OCI-LY3 (cell line): ENCODE data around the gene AFF2.

Experiments used
- H2AFZ ChIP-seq: fragments of 200-600, 300-600 bp; shearing (Covaris generic); 2 replicates; pipeline ENCODE4 v1.6.0; 2014; ENCODE audit warnings: antibody characterized with exemption, low read depth, low read length
- H3K27ac ChIP-seq: fragments of 200-600, 300-600 bp; sonication (generic); 2 replicates; pipeline ENCODE4 v1.5.1; 2014; ENCODE audit warnings: mild to moderate bottlenecking, low read length, moderate library complexity, mixed read lengths
- H3K27me3 ChIP-seq: fragments of 200-600, 300-600 bp; sonication (generic); 2 replicates; pipeline ENCODE4 v1.6.1; 2014; ENCODE audit warnings: low read depth, low read length, mixed read lengths
- H3K36me3 ChIP-seq: fragments of 200-600, 300-600 bp; sonication (generic); replicated peaks from 2 replicates; pipeline ENCODE3; 2014; ENCODE audit warnings: low read depth, low read length, mixed read lengths
- H3K4me1 ChIP-seq: fragments of 300-600, 200-600 bp; sonication (generic); 2 replicates; pipeline ENCODE4 v1.6.1; 2014; ENCODE audit warnings: low read length, mixed read lengths
- H3K4me2 ChIP-seq: fragments of 200-600, 300-600 bp; sonication (generic); 2 replicates; pipeline ENCODE4 v1.6.1; 2014; ENCODE audit warnings: low read length, mixed read lengths
- H3K4me3 ChIP-seq: fragments of 300-600, 200-600 bp; sonication (generic); 2 replicates; pipeline ENCODE4 v1.5.1; 2014; ENCODE audit warnings: antibody characterized with exemption, mild to moderate bottlenecking, low read length, moderate library complexity
- H3K79me2 ChIP-seq: fragments of 300-600, 200-600 bp; shearing (Covaris generic); 2 replicates; pipeline ENCODE4 v1.6.1; 2014; ENCODE audit warnings: mild to moderate bottlenecking, low read length, mixed read lengths
- H3K9ac ChIP-seq: fragments of 300-600, 200-600 bp; shearing (Covaris generic); 2 replicates; pipeline ENCODE4 v1.6.0; 2014; ENCODE audit warnings: mild to moderate bottlenecking, low read length, moderate library complexity
- H3K9me3 ChIP-seq: fragments of 200-600, 300-600 bp; shearing (Covaris generic); 2 replicates; pipeline ENCODE4 v1.6.1; 2014; ENCODE audit warnings: low read length, mixed read lengths; ENCODE audit not compliant: insufficient read depth
- H4K20me1 ChIP-seq: fragments of 200-600, 300-600 bp; sonication (generic); 2 replicates; pipeline ENCODE4 v1.6.1; 2016; ENCODE audit warnings: low read length, mixed read lengths; ENCODE audit not compliant: insufficient read depth
- EZH2phosphoT487 ChIP-seq: fragments of 200-600 bp; shearing (Covaris generic); IDR thresholded peaks from 2 replicates; pipeline ENCODE4 v1.6.1; 2018; ENCODE audit warnings: antibody characterized with exemption, mixed run types, low read depth
- TF ChIP-seq, protein P1 (sequence below): fragments of 200-600, 300-600 bp; sonication (generic); IDR thresholded peaks from 2 replicates; pipeline ENCODE4 v1.5.1; 2014; ENCODE audit warnings: antibody characterized with exemption, low read length, low read depth

The AFF2 gene

DNA sequence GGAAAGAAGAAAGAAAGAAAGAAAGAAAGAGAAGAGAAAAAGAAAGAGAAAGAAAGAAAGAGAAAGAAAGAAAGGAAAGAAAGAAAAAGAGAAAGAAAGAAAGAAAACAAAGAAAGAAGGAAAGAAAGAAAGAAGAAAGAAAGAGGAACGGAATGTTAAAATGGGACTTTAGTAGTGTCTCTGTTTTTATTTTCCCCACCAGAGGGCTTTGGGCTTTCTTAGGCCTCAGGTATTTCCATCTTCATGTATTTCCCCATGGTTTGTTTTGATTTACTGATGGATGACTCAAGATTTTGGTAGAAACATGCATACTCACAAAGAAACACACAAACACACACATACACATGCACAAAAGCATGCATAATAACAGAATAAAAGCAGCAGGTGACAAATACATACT, 181.2 kb downstream of the AFF2 start:
- Histone ChIP-seq H3K4me2 (no peak overlapping the region), H3K27ac (no peak overlapping the region), H3K9me3 (no peaks in the 10 kb centered on the region), H3K27me3 (no peaks in the 10 kb centered on the region), H3K36me3 (no peaks in the 10 kb centered on the region), H3K4me3 (no peak overlapping the region), H3K4me1 (no peaks in the 10 kb centered on the region), H2AFZ (no peak overlapping the region), H3K79me2 (no peaks in the 10 kb centered on the region), H3K9ac (no peak overlapping the region), H4K20me1 (no peaks in the 10 kb centered on the region)
- TF ChIP-seq, protein P1, sequence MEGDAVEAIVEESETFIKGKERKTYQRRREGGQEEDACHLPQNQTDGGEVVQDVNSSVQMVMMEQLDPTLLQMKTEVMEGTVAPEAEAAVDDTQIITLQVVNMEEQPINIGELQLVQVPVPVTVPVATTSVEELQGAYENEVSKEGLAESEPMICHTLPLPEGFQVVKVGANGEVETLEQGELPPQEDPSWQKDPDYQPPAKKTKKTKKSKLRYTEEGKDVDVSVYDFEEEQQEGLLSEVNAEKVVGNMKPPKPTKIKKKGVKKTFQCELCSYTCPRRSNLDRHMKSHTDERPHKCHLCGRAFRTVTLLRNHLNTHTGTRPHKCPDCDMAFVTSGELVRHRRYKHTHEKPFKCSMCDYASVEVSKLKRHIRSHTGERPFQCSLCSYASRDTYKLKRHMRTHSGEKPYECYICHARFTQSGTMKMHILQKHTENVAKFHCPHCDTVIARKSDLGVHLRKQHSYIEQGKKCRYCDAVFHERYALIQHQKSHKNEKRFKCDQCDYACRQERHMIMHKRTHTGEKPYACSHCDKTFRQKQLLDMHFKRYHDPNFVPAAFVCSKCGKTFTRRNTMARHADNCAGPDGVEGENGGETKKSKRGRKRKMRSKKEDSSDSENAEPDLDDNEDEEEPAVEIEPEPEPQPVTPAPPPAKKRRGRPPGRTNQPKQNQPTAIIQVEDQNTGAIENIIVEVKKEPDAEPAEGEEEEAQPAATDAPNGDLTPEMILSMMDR, result no peak
- TF ChIP-seq EZH2phosphoT487, result no peak

DNA sequence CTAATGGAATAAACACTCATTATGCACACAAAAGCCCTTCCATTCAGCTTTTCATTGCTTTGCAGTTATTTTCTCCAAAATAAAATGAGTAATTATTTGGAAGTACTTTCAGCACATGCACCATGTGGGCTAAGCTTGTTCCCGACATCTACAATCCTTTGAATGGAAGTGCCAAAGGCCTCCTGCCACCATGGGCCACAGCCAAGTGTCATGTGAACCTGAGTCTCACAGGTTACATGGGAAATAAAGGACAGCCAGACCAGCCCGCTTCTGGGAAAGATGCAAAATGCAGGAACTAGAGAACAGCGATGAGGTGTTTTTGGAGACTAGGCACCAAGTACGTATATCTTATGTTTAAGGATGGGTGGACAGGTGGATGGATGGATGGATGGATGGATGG, 181.8 kb downstream of the AFF2 start:
- Histone ChIP-seq H3K27ac (no peak overlapping the region), H3K9me3 (no peaks in the 10 kb centered on the region), H3K4me1 (no peaks in the 10 kb centered on the region), H4K20me1 (no peaks in the 10 kb centered on the region), H3K9ac (no peak overlapping the region), H3K36me3 (no peaks in the 10 kb centered on the region), H3K79me2 (no peaks in the 10 kb centered on the region), H3K4me3 (no peak overlapping the region), H3K4me2 (no peak overlapping the region), H2AFZ (no peak overlapping the region), H3K27me3 (no peaks in the 10 kb centered on the region)
- TF ChIP-seq, protein P1, result no peak
- no peak for TF ChIP-seq EZH2phosphoT487

DNA sequence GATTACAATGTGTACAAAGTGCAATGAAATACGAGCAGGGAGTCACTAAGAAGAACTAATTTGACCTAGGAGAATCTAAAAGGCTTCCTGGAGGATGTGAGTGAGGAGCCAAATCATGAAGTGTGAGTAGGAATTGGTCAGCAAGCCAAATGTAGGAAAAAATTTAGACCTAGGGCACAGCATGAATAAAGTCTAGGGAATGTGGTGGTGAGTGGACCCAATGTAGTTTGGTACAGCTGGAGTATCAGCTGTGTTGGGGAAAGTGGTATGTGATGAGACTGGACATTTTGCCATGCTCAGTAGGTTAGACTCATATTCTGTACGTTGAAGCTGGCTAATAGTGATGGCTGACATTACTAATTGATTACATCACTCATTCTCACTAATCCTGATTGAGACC, 191.0 kb downstream of the AFF2 start:
- Histone ChIP-seq H4K20me1 (no peaks in the 10 kb centered on the region), H3K4me2 (no peak overlapping the region), H3K9me3 (no peaks in the 10 kb centered on the region), H3K27ac (no peak overlapping the region), H3K79me2 (no peaks in the 10 kb centered on the region), H3K27me3 (no peaks in the 10 kb centered on the region), H3K4me3 (no peak overlapping the region), H3K9ac (no peak overlapping the region), H2AFZ (no peak overlapping the region), H3K36me3 (no peaks in the 10 kb centered on the region), H3K4me1 (no peaks in the 10 kb centered on the region)
- TF ChIP-seq, protein P1, result no peak
- no peak for TF ChIP-seq EZH2phosphoT487

DNA sequence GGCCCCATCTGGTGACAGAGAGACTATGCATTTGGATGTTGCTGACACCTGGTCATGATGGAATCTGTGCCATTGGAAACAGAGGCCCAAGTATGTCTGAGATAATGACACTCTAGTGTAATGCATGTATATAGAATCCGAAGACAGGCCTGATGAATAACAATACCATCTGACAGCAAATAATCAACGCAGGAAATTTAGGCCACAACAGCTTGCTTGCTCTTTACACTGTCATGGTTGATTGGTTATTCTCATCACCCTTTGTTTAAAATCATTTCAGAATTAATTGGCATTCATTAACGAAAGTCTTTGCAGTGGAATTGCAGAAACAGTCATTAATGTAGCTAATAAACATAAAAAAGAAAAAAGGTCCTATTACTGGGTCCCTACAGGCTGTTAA, 194.8 kb downstream of the AFF2 start:
- TF ChIP-seq, protein P1, result no peak
- TF ChIP-seq EZH2phosphoT487, result no peak
- Histone ChIP-seq H2AFZ (no peak overlapping the region), H4K20me1 (no peaks in the 10 kb centered on the region), H3K36me3 (no peaks in the 10 kb centered on the region), H3K4me2 (no peak overlapping the region), H3K9ac (no peak overlapping the region), H3K27ac (no peak overlapping the region), H3K27me3 (no peaks in the 10 kb centered on the region), H3K79me2 (no peaks in the 10 kb centered on the region), H3K4me3 (no peak overlapping the region), H3K4me1 (no peaks in the 10 kb centered on the region), H3K9me3 (no peaks in the 10 kb centered on the region)
